ENCODE data around the gene RDH13. TPM values are rescaled to one million over a fixed set of nuclear protein-coding genes. Genes with fewer than 3 reads are reported as not detected.
"Not testable (repeated sequence)": the region's sequence is repeated elsewhere in the genome, so short reads cannot be mapped to it uniquely, and the experiment has no call there.

The RDH13 gene
- total RNA-seq, 4 donors from 2014 or later = 93.2 to 146 (median 134) TPM

DNA sequence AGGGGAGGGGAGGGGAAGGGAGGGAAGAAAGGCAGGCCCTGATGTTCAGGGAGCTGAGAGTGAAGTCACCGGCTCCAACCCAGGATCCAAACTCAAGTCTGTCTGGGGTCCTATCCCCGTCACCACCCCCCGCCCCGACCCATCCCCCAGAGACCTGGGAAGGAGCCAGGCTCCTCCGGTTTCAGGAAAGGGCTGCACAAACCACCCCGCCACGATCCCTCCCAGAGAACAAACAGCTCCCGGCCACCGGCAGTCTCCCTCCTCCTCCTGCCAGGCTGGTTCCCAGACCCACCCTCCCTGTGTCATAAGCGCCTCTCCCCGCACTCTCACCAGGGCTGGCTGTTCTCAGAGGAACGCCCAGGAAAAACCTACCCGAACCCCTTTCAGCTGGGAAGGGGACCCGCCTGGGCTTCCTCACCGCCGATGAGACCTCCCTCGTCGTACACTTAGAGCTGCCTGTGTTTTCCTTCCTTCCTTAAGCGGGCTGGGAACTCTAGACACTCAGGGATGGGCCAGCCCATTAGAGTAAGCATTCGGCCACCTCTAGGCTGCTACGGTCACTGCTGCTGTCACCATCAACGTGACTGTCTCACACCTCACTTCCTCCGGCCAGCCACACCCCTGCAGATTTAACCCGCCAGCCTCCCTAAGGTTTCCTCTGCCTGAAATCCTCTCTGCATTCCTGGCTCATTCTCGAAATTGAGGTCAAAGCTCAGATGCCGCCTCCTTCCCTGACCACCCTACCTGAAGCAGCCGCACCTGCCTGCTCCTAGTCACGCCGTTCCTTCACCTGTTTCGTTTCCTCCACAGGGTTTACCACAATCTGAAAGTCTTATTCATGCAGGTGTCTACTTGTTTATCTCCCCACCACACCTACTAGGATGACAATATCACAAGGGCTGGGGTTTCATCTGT is 6.3 kb upstream of the RDH13 start:
- no peak for DNase-seq (ENCODE audit: low spot score in 2 of 2)
- intact Hi-C loops (cut with DNase I; ENCODE audit: low total_unique reads) = no loop called here
- H3K4me3 ChIP-seq (ENCODE audit: low read depth, poor library complexity, severe bottlenecking) = no peak overlapping the region
- 2 to 4% methylated on average over 25 to 30 of the region's 30 CpGs for WGBS, 2 donors
- TF ChIP-seq, protein P1, sequence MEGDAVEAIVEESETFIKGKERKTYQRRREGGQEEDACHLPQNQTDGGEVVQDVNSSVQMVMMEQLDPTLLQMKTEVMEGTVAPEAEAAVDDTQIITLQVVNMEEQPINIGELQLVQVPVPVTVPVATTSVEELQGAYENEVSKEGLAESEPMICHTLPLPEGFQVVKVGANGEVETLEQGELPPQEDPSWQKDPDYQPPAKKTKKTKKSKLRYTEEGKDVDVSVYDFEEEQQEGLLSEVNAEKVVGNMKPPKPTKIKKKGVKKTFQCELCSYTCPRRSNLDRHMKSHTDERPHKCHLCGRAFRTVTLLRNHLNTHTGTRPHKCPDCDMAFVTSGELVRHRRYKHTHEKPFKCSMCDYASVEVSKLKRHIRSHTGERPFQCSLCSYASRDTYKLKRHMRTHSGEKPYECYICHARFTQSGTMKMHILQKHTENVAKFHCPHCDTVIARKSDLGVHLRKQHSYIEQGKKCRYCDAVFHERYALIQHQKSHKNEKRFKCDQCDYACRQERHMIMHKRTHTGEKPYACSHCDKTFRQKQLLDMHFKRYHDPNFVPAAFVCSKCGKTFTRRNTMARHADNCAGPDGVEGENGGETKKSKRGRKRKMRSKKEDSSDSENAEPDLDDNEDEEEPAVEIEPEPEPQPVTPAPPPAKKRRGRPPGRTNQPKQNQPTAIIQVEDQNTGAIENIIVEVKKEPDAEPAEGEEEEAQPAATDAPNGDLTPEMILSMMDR (IDR thresholded peaks at IDR 0.05) = no peak
- no peak for TF ChIP-seq POLR2A (IDR thresholded peaks at IDR 0.05)

DNA sequence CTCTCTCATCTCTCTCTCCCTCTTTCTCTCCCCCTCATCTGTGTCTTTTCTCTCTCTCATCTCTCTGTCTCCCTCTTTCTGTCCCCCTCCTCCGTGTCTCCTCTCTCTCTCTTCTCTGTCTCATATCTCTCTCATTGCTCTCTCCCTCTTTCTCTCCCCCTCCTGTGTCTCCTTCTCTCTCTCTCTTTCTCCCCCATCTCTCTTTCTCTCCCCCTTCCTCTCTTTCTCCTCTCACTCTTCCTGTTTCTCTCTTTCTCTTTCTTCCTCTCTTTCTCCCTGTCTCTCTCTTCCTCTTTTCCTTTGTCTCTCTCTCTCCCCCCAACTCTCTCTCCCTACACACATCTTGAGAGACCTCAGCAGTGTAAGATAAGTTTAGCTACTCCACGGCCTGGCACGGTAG is 4.9 kb upstream of the RDH13 start:
- DNase-seq (ENCODE audit: low spot score in 2 of 2) = no peak
- TF ChIP-seq POLR2A (IDR thresholded peaks at IDR 0.05) = no peak
- TF ChIP-seq, protein P1 (IDR thresholded peaks at IDR 0.05) = no peak
- no peak overlapping the region for H3K4me3 ChIP-seq (ENCODE audit: low read depth, poor library complexity, severe bottlenecking)
- intact Hi-C loops (cut with DNase I; ENCODE audit: low total_unique reads) = no loop called here
- WGBS, 2 donors = 37 to 45% methylated on average over 3 of the region's 3 CpGs

DNA sequence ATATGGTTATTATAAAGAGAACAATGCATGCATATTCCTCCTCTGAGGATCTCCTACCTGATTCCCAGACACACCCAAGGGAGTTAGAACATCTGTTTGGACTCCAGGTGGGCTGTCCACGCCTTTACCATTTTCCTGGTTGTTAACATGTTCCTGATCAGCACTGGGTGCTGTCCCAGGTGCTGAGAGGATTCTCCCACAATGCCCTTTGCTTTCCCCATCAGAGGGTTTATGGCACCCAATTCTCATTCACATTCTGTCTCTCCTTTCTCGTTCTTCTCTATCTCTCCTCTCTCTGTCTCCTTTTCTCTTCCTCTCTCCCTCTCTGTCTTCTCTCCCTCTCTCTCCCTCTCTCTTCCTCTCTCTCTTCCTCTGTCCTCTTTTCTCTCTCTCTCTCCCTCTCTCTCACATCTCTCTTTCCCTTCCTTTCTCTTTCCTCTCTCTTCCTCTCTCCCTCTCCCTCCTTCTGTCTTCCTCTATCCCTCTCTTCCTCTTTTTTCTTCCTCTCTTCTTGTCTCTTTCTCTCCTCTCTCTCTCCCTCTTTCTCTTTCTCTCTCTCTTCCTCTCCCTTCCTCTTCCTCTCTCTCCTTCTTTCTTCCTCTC is 3.3 kb upstream of the RDH13 start:
- 20 to 21% methylated on average over 2 of the region's 2 CpGs for whole genome bisulfite sequencing, 2 donors
- no peak for TF ChIP-seq POLR2A (IDR thresholded peaks at IDR 0.05)
- TF ChIP-seq, protein P1 (IDR thresholded peaks at IDR 0.05) = no peak
- no peak overlapping the region for H3K4me3 ChIP-seq (ENCODE audit: low read depth, poor library complexity, severe bottlenecking)
- intact Hi-C loops (cut with DNase I; ENCODE audit: low total_unique reads) = no loop called here
- no peak for DNase-seq (ENCODE audit: low spot score in 2 of 2)

DNA sequence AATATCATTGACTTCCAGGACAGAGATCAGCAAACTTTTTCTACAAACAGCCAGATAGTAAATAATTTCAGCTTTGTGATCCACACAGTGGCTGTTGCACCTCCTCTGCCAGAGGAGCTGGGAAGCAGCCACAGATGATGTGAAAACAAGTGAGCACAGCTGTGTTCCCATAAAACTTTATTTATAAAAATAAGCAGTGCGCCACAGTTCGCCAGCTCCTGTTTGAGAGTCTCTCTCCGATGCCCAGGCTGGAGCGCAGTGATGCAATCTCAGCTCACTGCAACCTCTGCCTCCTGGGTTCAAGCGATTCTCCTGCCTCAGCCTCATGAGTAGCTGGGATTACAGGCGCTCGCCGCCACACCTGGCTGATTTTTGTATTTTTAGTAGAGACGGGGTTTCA is 2.6 kb upstream of the RDH13 start:
- DNase-seq (ENCODE audit: low spot score in 2 of 2); H3K4me3 ChIP-seq (ENCODE audit: low read depth, poor library complexity, severe bottlenecking); intact Hi-C loops (cut with DNase I; ENCODE audit: low total_unique reads): not testable (repeated sequence)
- 80 to 82% methylated on average over 9 of the region's 9 CpGs for WGBS, 2 donors

DNA sequence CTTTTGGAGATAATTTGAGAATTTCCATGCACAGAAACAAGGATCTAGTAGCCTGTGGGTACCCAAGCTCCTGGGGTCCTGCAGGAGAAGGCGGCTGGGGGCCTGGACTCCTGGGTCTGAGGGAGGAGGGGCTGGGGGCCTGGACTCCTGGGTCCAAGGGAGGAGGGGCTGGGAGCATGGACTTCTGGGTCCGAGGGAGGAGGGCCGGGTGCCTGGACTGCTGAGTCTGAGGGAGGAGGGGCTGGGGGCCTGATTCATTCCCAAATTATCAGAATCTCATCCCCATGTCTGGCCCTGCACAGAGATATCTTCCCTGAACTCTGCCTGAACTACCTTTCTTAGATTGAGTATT is 520 bp upstream of the RDH13 start:
- WGBS, 2 donors = 69 to 73% methylated on average over 1 to 3 of the region's 3 CpGs
- no peak for TF ChIP-seq POLR2A (IDR thresholded peaks at IDR 0.05)
- TF ChIP-seq, protein P1 (IDR thresholded peaks at IDR 0.05) = no peak
- no peak overlapping the region for H3K4me3 ChIP-seq (ENCODE audit: low read depth, poor library complexity, severe bottlenecking)
- no peak for DNase-seq (ENCODE audit: low spot score in 2 of 2)
- intact Hi-C loops (cut with DNase I; ENCODE audit: low total_unique reads) = no loop called here

DNA sequence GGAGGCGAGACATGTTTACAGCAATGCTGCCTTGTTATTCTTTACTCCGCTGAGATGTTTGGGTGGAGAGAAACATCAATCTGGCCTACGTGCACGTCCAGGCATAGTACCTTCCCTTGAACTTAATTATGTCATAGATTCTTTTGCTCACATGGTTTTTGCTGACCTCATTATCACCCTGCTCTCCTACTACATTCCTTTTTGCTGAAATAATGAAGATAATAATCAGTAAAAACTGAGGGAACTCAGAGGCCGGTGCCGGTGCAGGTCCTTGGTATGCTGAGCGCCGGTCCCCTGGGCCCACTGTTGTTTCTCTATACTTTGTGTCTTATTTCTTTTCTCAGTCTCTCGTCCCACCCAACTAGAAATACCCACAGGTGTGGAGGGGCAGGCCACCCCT is 2.7 kb downstream of the RDH13 start:
- intact Hi-C loops (cut with DNase I; ENCODE audit: low total_unique reads); DNase-seq (ENCODE audit: low spot score in 2 of 2); H3K4me3 ChIP-seq (ENCODE audit: low read depth, poor library complexity, severe bottlenecking): not testable (repeated sequence)
- 62 to 77% methylated on average over 9 of the region's 9 CpGs for WGBS, 2 donors

All from lower leg skin (tissue), 4 donors.